Stimulated activated CD4-positive, alpha-beta T cell treated with anti-CD3 and anti-CD28 coated beads, Interleukin-12 subunit alpha, Interleukin-12 subunit beta, amount 100 ng/mL, for 4 hours (primary cell): ENCODE measurements around the gene IGFBP7.

Experiments
- DNase-seq: peaks from one replicate; pipeline ENCODE4 v3.0.0-alpha.2; 2020

IGFBP7 gene

DNA sequence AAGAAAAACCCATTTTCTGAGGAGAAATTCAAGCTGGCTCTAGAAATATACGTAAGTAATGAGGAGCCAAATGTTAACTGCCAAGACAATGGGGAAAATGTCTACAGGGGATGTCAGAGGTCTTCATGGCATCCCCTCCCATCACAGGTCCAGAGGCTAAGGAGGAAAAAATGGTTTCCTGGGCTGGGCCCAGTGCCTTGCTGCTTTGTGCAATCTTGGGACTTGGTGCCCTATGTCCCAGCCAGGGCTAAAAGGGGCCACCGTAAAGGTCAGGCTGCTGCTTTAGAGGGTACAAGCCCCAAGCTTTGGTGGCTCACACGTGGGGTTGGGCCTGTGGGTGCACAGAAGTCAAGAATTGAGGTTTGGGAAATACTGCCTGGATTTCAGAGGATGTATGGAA is 17.2 kb upstream of the IGFBP7 start:
- DNase-seq = no peak

DNA sequence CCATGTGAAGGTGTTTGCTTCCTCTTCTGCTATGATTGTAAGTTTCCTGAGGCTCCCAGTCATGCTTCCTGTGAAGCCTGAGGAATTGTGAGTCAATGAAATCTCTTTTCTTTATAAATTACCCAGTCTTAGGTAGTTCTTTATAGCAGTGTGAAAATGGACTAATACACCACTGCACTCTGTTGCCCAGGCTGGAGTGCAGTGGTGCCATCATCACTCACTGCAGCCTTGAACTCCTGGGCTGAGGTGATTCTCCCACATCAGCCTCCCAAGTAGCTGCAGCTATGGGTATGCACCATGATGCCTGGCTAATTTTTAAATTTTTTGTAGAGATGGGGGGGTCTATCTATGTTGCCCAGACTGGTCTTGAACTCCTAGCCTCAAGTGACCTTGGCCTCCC is 15.8 kb upstream of the IGFBP7 start:
- no peak for DNase-seq

DNA sequence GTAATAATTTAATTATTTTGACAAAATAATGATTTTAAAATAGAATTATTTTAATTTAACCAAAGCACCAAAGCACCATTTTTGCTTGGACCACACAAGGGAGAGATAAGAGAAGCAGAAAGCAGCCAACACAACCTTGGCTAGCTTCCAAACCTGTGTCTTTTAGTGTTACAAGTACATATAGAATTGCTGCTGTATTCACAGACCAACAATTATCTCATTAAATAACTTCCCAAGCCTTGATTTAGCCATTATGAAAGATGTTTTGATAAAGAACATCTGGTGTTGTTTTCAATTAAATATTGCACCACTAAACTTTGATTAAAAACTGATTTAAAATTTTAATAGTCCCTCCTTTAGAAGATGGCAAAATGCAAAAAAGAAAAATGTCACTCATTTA is 14.0 kb upstream of the IGFBP7 start:
- DNase-seq = no peak

DNA sequence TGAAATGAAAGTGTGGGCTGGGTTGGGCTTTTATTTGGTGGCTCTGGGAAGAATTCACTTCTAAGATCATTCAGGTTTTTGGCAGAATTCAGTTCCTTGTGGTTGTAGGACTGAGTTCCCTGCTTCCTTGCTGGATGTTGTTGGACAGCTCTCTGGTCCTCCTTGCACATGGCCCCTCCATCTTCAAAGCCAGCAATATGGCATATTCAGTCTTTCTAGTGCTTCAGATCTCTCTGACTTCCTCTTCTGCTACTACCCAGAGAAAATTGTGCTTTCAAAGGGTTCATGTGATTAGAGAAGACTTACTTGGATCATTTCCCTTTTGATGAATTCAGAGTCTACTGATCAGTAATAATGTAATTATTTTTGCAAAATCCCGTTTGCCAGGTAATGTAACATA is 12.8 kb upstream of the IGFBP7 start:
- no peak for DNase-seq

DNA sequence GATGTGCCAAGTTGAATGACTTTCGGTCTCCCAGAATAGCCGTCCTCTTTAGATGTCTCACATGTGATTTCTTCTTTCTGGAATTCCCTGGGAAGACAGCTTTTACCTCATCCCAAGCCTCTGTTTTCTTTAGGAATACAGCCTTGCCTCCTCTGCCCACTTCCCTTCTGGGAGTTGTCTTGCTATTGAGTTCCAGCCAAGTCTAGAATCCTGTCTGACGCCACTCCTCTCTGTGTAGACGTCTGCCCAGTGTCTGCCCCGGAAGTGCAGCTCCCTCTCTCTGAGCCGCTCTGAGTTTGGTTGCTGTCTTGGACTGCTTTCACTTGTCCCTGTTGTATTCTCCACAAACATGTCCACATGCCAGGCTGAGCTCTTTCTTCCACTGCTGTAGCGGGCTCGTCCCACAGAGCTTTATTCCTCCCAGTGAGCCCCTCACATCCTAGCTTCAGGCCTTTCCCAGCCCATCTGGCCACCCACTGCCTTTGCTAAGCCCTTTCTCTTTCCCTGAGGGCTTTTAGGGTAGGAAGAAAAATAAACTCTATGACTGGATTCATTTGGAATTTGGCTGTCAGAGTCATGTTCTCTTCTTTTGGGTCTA is 9.0 kb upstream of the IGFBP7 start:
- DNase-seq = no peak

DNA sequence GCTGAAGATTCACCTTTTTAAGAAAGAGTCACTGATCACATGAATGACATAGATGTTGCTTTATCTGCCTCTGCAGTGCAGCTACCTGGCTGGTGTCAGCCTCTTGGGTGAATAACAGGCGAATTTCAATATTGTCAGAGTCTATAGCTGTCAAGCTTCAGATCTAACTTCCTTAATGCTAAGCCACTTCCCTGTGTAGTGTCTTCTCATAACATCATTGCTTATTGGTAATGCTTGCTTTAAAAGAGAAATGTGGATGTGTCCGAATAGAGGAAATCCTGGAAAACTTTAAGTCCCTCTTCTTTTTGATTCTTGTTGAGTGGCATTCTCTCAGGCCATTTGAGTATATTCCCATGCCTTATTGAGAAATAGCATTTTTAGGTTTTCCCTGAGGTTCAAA is 7.3 kb upstream of the IGFBP7 start:
- no peak for DNase-seq

DNA sequence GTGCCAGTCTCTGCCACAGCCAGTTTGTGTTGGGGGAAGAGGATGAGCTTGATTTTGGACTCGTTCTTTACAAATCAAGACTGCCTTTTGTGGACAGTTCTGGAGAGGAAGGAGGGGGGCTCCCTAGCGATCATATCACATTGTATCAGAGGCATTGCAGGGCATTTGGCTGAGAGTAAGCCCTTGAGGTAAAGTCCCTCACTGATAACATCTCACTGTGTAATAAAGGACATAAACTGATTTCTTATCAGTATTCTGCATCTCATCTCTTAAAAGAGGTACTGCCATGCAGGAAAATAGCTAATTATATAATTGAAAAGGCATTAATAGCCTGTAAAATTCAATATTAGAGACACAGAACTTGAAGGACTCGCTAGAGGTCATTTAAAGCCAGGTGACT is 6.1 kb upstream of the IGFBP7 start:
- no peak for DNase-seq

DNA sequence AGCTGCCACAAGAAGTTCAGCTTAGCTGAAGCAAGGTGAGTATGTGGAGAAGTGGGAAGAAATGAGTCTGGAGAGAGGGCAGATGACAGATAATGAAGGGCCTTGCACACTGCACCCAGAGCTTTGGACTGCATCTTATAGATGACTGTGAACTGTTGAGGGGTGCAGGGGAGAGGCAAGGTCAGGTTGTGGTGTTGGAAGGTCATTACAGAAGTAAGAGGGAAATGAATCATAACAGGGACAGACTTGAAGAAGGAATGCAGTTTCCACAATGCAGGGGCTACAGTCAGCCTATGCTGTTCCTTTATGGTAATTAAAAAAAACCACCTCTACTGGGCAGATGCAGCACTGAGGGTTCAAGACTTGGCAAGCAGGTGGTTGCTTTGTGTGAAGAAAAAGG is 4.8 kb upstream of the IGFBP7 start:
- DNase-seq = no peak

DNA sequence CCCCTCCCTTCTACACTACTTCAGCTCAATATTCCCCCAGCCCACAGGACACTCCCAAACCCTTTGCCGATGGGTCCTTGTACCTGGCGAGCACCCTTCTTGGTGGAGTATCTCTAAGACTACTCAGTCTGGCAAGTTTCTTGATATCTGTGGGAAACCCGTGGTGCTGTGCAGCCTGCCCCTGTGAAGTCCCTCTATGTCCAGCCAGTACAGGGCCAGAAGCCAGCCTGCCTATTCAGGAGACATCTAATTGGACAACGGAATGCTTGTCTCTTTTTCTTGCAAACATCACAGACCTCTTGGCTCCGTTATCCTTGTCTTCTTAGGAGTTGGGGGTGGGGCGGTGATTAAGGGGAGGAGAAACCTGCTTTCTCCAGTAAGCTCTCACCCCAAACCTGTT is 3.7 kb upstream of the IGFBP7 start:
- DNase-seq = no peak

DNA sequence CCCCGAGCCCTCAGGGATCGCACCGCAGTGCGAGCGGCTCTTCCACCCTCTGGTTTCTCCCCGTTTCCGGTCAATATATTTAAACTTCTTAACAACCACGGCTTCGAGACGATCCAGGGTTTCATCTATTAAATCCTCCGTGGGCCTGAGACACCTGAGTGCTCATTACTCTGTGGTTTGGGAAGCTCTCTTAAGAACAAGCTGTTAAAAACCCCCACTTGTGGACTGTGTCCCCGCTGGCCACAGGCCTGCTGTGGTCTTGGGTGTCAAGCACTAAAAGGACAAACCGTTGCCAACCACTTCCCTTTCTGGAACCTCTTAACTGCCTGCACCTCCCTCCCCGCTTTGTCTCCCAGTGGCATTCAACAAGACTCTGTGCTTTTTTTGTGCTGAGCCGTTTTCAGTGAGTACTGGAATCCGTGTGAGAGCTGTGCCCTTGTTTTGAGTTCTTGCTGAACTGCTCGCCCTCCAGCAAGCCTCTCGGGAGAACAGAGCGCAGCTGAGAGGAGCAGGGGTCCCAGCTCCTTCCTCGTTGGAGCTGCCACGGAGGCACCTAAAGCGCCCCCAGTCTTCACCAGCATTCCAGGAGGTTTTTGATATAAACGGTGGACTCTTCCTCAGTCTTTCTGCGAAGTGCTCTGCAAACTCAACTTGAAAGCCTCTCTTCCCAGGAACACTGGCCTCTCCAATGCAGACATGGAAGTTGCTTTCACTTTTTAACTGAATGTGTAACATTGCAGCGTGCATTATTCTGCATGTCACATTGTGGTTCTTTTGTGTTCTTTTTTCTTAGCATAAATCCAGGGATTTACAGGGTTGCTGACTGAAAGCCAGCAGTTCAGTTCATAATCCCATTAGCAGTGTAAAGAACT is 691 bp upstream of the IGFBP7 start:
- no peak for DNase-seq

DNA sequence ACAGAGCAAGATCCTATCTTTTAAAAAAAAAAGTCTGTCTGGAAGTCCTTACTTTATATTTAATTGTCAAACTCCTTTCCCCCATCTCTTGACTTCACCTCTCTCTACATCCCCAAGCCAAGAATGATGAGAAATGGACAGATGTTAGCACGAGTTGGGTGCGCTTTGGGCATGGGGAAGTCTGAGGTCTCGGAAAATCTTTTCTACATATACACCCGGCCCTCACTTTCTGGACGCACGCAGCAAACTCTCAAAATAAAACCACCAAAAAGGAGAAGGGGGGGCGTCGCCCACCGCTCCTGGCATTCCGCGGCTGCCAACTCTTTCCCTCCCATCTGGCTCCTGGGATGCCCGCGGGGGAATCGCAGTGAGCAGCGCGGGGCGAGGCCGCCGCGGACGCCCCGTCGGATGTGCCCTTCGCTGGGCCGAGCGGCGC is 756 bp downstream of the IGFBP7 start:
- no peak for DNase-seq

DNA sequence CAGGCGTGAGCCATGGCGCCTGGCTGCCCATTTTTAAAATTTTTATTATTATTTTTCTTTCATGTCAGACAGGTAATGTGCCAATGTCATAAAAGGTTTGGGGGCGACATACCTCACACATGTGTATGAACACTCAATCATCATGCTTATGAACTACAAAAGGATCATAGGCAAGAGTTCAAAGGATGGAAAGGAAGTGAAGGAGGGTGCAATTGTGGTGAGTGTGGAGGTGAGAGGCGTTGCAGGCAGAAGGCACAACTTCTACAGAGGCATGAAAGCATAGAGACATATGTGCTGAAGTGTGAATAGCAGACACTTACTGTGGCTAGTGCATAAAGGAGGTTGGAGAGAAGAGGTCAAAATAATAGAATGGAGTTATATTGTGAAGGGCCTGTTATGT is 4.0 kb downstream of the IGFBP7 start:
- no peak for DNase-seq

DNA sequence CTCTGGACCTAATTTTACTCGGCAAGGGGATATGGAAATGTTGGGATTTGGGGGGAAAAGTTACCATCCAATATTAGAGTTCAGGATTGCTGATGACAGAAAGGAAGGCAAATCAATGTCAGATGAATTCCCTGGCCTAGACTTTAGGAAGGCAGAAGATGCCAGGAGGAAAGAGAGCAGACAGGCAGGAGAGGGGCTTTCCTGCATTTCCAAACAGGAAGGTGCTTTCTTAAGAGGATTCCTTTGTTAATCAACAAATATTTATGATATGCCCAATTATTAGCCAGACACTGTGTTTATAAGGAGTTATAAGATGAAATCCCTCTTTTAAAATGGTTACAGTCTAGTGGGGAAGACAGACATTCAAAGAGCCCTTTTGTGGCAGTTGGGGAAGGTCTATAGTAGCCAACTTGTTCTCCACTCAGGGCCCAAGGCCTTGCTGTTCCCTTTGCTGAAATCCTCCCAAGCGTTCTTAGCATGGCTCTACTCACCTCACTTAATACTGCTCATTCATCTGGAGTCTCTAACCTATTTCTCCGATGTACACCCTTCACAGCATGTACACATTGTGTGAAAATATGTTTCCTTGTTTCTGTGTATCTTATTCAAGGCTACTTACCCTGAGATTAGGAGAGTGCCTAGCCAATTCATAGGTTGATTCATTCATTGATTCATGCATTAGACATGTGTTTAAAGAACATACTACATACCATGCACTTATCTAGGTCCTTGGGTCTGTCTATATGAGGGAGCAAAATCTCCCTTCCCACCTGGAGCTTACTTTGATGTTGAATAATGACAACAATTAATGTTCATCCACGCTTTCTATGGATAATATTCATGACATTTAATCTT is 5.3 kb downstream of the IGFBP7 start:
- no peak for DNase-seq

DNA sequence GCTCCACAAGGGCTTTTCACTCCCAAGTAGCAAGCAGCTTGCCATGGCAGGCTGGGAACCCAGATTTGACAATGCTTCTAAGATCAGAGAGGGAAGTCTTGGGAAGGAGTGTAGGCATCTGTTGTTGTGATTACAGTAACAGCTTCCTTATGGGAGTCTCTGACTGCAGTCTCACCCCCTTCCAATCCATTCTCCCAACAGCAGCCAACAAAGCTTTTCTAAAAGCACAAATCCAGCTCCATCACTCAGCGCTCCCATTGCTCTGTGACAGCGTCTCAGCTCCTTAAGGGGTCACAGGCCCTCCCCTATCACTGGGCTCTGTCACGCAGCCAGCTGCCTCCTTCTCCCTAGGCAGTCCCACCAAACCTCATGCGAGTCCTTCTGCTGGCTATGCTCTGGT is 7.1 kb downstream of the IGFBP7 start:
- no peak for DNase-seq

DNA sequence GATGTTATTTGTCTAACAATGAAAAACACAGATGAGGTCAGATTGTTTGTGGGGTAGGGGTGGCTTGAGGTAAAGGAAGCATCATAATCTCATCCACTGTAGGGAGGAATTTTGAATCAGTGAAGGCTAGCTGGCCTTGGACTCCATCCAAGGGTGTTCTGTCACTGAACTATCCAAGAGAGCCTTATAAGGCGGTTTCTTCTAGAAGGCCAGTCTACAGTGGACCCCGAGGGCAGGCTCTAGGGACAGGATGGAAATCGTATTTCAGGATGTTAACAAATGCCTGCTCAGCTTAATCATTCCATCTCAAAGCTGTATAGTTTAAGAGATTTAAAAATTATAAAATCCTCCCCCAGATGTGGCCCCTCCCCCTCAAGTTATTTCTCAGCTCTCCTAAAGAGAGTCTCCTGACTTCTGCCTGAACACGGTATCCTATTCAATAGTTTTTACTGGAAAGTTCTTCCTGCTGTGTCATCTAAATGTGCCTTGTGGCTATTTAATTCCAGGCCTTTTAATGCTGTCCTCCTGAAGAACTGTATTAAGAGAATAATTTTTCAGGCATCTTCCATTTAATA is 8.0 kb downstream of the IGFBP7 start:
- DNase-seq = no peak

DNA sequence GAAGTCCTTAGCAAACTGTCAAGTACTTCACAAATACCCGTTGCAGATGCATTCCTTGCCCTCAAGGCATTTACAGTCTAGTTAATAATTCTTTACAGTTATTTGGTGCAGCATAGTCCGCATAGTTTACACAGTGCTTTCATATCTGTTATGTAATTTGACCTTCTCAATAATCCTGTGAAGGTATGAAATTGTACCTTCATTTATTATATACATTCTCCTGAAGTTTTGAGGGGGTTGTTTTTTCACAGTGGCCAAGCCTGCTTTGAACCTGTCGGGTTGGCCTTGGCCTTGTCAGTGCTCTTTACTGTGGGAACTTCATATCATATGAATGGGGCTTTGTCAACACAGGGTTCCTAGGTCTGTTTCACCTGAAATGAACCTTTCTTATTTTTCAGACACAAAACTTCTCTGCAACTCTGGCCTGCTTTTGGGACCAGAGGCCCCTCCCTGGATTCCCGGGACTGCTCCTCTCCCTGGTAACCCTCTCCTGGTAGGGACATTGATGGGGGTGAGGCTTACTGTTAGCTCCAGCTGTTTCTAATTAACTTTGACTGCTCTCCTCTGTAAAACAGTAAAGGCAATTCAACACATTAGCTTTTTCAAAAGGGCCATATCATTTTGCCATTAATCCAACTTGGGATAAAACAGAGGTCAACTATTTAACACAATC is 9.1 kb downstream of the IGFBP7 start:
- no peak for DNase-seq

DNA sequence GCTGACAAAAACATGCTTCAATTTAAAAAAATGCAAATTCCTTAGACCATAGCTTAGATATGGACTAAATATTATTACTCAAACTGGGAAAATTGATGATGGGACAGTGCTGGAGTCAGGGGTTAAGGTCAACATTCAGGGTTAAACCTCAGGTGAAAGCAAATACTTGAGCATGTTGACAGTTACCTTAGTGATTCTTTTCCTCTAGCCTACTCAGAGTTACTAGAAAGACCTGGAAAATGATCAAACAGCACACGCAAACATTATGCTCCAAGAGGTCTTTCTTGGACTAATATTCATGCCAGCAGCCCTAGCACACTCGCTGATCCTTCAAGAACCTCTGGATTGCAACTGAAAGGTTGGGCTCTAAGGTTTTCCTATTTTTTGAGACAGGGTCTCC is 10.8 kb downstream of the IGFBP7 start:
- DNase-seq = no peak

DNA sequence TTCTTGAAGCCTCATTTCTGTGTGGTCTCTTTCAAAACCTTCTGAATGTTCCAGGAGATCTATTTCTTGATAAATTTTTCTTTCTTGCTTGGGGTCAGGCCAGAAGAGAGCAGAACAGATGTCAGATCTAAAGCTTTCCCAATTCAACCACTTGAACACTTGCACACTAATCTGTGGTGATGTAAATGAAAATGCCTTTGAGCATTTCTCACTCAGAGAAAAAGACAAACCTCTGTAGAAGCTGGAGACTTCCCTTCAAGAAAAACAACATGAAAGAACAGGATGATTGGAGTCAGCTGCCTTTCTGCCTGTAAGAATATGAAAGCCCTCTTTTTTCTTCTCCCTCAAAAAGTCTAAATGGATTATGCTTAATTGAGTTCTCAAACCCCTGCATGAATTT is 11.2 kb downstream of the IGFBP7 start:
- no peak for DNase-seq

DNA sequence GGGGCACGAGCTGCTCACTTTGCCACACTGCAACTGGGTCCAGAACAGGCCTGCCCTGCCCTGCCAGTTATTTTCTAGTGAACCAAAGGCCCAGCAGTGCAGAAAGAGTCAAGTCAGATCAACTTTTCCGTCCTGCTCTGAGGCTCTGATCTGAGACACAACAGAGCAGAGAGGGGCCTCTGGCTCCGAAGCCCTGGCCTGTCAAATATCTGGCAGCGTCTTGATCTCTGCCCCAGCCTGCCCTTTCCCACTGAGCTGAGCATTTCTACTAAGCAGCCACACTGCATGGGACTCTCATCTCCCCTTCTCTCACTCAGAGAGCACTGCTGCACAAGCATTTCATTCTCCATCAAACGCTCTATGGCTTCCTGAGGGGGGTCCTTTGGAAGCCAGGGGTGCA is 11.8 kb downstream of the IGFBP7 start:
- DNase-seq = no peak

DNA sequence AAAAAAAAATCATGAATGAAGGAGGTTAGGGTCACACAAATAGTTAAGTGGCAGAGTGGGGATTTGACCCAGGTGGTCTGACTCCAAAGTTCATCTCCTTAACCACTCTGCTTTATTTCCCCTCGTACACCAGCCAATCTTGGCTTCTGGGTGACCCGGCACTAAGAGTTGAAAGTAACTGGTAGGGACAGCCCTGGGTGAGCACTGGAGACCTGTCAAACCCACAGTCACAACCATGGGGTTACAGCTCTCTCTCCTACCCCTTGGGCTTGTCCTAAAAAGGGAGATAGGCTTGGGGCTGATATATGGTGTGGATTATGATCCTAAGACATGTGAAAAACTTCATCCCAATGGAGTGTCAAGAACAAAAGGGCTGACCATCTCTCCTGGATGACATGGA is 12.5 kb downstream of the IGFBP7 start:
- no peak for DNase-seq

DNA sequence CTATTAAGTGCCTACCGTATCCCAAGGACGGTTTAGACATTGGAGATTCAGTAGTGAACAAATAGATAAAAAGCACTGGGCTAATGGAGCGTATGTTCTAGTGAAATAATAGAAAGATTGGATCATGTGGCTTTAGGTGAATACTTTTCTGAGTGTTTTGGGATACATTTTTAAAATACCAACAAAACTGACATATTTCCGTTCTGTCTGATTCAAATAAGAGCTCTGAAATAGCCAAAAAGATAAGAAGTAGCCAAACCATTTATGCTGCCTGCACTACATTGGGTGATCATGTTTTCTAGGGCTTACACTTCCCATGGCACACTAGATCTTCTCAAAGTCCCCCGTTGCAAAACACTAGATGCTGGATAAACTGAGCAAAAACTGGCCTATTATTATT is 14.2 kb downstream of the IGFBP7 start:
- DNase-seq = no peak

DNA sequence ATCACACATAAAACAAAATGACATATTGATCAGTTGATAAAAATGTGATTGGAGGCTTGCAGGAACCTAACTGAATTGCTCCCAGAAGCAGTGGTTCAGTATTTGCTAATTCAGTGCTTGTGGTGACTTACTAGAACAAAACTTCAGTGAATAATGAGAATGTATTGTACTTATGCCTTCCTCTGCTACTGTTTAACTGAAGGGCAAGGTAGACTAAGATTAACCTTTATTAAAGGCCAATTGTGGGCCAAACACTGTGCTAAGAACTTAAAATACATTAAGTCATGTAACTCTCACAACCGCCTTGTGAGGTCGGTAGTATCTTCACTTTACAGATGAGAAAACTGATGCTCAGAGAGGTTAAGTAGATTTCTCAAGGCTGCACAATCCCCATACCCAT is 14.9 kb downstream of the IGFBP7 start:
- no peak for DNase-seq

DNA sequence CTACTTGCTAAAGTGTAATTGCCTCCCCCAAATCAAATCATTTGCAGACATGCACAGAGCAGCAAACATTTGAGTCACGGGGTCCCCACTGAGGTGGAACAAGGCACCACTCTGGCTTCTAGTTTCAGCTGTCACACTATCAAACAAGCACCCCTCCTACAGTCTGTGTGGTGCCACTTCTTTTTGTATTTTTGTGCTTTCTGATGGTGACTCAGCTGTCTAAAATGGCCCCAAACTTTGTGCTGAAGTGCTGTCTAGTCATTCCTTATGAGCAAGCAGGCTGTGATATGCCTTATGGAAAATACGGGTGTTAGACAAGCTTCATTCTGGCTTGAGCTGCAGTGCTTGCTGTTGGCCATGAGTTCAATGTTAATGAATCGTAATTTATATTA is 15.4 kb downstream of the IGFBP7 start:
- no peak for DNase-seq
